ENCODE measurements around the gene NTSR2. TPM values are rescaled to one million over a fixed set of nuclear protein-coding genes. Genes with fewer than 3 reads are reported as not detected.
A peak's percentile ranks its signal among the peaks of the same experiment; 100 is the strongest.

Gene NTSR2
- total RNA-seq, 1 donor from 2014 or later, result not detected

- no peak overlapping the region for H3K27ac ChIP-seq
- H3K4me1 ChIP-seq, result no peaks in the 10 kb centered on the region
- intact Hi-C loops (cut with DNase I), result no loop called here
- DNase-seq (no peak), ATAC-seq (no peak)
- no peaks in the 10 kb centered on the region for H3K9me3 ChIP-seq
- no peak overlapping the region for H3K4me3 ChIP-seq
- TF ChIP-seq, protein P1, sequence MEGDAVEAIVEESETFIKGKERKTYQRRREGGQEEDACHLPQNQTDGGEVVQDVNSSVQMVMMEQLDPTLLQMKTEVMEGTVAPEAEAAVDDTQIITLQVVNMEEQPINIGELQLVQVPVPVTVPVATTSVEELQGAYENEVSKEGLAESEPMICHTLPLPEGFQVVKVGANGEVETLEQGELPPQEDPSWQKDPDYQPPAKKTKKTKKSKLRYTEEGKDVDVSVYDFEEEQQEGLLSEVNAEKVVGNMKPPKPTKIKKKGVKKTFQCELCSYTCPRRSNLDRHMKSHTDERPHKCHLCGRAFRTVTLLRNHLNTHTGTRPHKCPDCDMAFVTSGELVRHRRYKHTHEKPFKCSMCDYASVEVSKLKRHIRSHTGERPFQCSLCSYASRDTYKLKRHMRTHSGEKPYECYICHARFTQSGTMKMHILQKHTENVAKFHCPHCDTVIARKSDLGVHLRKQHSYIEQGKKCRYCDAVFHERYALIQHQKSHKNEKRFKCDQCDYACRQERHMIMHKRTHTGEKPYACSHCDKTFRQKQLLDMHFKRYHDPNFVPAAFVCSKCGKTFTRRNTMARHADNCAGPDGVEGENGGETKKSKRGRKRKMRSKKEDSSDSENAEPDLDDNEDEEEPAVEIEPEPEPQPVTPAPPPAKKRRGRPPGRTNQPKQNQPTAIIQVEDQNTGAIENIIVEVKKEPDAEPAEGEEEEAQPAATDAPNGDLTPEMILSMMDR (IDR thresholded peaks at IDR 0.05), result no peak
- H3K27me3 ChIP-seq, result no peaks in the 10 kb centered on the region
- no peaks in the 10 kb centered on the region for H3K36me3 ChIP-seq
Observed at GRCh38 chr2:11705063-11705462, 35.1 kb upstream of the NTSR2 start.

- no peaks in the 10 kb centered on the region for H3K9me3 ChIP-seq
- H3K27ac ChIP-seq, result no peak overlapping the region
- no peaks in the 10 kb centered on the region for H3K27me3 ChIP-seq
- no peaks in the 10 kb centered on the region for H3K36me3 ChIP-seq
- intact Hi-C loops (cut with DNase I), result no loop called here
- H3K4me3 ChIP-seq, result no peak overlapping the region
- ATAC-seq, result no peak
- TF ChIP-seq, protein P1 (IDR thresholded peaks at IDR 0.05), result no peak
- DNase-seq, result no peak
- peaks cover under 1% of the 10 kb centered on the region for H3K4me1 ChIP-seq
Observed at GRCh38 chr2:11703700-11704099, 33.7 kb upstream of the NTSR2 start.

DNA sequence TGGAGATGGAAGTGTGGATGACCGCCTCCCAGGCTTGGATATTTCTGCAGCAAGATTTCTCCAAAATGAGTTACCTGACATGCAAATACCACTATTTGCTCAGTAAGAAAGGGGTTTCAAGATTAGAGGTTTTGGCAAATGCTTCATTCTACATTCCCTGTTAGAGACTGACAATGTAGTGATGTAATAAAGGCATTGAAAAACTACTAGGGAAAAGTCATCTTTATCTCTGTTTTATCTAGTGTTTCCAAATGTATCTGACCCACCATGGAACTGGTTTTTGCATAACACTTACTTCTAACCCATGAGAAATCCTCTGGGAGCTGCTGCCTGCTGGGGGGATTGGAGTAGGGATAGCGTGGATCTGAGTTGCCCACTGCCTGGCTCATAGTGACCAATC, 33.0 kb upstream of the NTSR2 start:
- H3K9me3 ChIP-seq, result no peaks in the 10 kb centered on the region
- no peak overlapping the region for H3K4me3 ChIP-seq
- TF ChIP-seq, protein P1 (IDR thresholded peaks at IDR 0.05), result no peak
- no peaks in the 10 kb centered on the region for H3K27me3 ChIP-seq
- H3K27ac ChIP-seq, result no peak overlapping the region
- DNase-seq, result no peak
- H3K4me1 ChIP-seq, result peaks cover 6% of the 10 kb centered on the region
- intact Hi-C loops (cut with DNase I), result no loop called here
- ATAC-seq, result no peak
- H3K36me3 ChIP-seq, result no peaks in the 10 kb centered on the region

GRCh38 chr2:11701751-11702301, 31.8 kb upstream of the NTSR2 start:
- Histone ChIP-seq H3K4me3 (no peak overlapping the region), H3K9me3 (no peaks in the 10 kb centered on the region), H3K27me3 (no peaks in the 10 kb centered on the region), H3K36me3 (no peaks in the 10 kb centered on the region), H3K27ac (no peak overlapping the region), H3K4me1 (peaks cover 15% of the 10 kb centered on the region)
- ATAC-seq, result peak; percentile 52
- no peak for DNase-seq
- TF ChIP-seq, protein P1 (IDR thresholded peaks at IDR 0.05), result no peak
- intact Hi-C loops (cut with DNase I), result no loop called here

GRCh38 chr2:11701206-11701605, 31.2 kb upstream of the NTSR2 start:
- DNase-seq (no peak), ATAC-seq (no peak)
- TF ChIP-seq, protein P1 (IDR thresholded peaks at IDR 0.05), result no peak
- Histone ChIP-seq H3K36me3 (no peaks in the 10 kb centered on the region), H3K4me3 (no peak overlapping the region), H3K27ac (no peak overlapping the region), H3K4me1 (peaks cover 18% of the 10 kb centered on the region), H3K9me3 (no peaks in the 10 kb centered on the region), H3K27me3 (no peaks in the 10 kb centered on the region)
- intact Hi-C loops (cut with DNase I), result no loop called here
